Articular chondrocyte of knee joint (primary cell): ENCODE measurements around the gene FAM236D. TPM values are rescaled to one million over a fixed set of nuclear protein-coding genes. Genes with fewer than 3 reads are reported as not detected.

ENCODE experiments used
- total RNA-seq: library from RNA; depleted of rRNA; stranded (reverse); fragments of >200 nt; gene quantifications from 2 replicates; pipeline ENCODE4 v1.2.3, GENCODE V29; 2012

FAM236D gene
- not detected in 2 replicates for total RNA-seq

DNA sequence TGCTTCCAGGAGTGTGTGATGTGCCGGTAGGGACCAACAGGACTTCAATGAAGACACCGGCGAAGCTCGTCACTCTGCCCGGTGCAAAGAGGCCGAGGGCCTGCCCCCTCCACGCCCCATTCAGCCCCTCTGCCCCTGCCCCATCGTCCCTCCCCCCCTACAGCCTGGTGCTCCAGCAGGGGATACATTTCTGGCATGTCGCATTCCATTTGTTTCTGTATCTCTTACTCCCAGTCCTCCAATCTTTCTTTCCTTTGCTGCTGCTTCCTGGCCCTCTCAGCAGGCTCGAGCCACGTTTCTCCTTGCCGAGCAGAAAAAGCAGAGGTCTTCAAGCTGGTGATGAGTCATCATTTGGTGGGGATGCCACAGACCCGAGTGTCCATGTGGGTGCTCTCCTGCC is at the start of gene FAM236D:
FAM236D (minus strand) TSS at position 101 of the 400 bp plus-strand sequence; CDS start at position 1, 100 bp downstream.

DNA sequence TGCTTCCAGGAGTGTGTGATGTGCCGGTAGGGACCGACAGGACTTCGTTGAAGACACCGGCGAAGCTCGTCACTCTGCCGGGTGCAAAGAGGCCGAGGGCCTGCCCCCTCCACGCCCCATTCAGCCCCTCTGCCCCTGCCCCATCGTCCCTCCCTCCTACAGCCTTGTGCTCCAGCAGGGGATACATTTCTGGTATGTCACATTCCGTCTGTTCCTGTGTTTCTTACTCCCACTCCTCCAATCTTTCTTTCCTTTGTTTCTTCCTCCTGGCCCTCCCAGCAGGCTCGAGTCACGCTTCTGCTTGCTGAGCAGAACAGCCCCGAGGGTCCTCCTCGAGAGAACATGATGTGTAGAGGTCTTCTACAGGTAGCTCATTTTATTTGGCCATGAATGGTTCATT is 25.4 kb downstream of the FAM236D start, which contains the start of gene FAM236B:
FAM236B (minus strand) TSS at position 101 of the 400 bp plus-strand sequence; CDS start at position 1, 100 bp downstream.

DNA sequence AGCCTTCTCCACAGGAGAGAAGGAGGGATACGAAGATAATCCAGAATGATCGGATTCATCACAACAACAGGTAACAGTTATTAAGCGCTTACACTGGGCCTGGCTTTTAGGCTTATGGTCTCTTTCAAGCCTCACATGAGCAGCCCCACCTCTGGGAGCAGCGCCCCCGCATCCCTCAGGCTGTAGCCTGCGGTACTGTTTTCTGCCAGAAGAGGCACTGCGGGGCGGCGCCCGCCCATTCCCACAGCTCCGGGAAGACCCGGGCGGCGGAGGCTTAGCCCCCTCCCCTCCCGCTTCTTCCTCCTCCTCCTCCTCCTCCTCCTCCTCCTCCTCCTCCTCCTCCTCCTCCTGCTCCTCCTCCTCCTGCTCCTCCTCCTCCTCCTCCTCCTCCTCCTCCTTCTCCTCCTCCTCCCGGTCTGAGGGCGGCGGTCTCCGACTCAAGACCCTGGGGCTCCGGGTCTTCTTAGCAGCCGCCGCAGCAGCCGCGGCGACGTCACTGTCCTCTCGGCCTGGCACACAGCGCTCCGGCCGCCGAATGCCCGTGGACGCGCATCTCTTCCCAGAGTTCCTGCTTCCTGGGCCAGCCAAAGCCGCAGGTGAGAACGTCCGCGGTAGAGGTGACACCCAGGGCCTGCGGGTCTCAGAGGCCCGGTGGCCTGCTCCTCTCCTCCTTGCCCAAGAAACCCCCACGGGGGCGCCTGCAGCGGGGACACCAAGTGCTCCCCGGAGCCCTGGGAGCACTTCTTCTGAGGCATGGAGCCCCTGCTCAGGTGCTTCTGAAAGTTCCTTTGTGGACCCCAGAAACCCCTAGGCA is 31.1 kb downstream of the FAM236D start, which contains the start of gene DMRTC1B:
DMRTC1B (plus strand) TSS at position 238 of the 814 bp plus-strand sequence. CDS start 68,246 bp downstream, outside the sequence.

Other genes starting within 250 kb of the FAM236D start
- 36.4 and 37.9 TPM in 2 replicates for gene HDAC8, start 235.4 kb downstream of the FAM236D start, total RNA-seq
- 5.1 and 5.9 TPM in 2 replicates for gene PHKA1, start 93.9 kb downstream of the FAM236D start, total RNA-seq
- not detected in 2 replicates for gene DMRTC1B, start 31.3 kb downstream of the FAM236D start, total RNA-seq
- gene FAM236B, start 25.6 kb downstream of the FAM236D start, total RNA-seq = not detected in 2 replicates
- not detected in 2 replicates for gene FAM236C, start 104.4 kb upstream of the FAM236D start, total RNA-seq
- gene FAM236A, start 130.0 kb upstream of the FAM236D start, total RNA-seq = not detected in 2 replicates
- not detected in 2 replicates for gene DMRTC1, start 135.6 kb upstream of the FAM236D start, total RNA-seq
- gene PABPC1L2B, start 194.7 kb upstream of the FAM236D start, total RNA-seq = not detected in 2 replicates